ENCODE data around the gene AMER2.

DNA sequence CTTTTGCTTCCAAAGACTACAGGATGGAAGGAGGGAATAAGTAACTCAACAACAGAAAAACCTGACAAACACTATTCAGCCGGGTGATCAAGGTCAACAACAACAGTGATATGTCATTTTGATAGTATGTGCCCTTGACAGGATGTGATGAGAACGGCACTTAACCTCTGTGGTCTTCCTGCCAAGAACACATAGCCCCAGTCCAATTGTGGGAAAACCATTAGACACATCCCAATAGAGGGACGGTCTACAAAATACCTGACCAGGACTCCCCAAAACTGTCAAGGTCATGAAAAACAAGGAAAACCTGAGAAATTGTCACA, 43.1 kb upstream of the AMER2 start:
- TF ChIP-seq, protein P1, sequence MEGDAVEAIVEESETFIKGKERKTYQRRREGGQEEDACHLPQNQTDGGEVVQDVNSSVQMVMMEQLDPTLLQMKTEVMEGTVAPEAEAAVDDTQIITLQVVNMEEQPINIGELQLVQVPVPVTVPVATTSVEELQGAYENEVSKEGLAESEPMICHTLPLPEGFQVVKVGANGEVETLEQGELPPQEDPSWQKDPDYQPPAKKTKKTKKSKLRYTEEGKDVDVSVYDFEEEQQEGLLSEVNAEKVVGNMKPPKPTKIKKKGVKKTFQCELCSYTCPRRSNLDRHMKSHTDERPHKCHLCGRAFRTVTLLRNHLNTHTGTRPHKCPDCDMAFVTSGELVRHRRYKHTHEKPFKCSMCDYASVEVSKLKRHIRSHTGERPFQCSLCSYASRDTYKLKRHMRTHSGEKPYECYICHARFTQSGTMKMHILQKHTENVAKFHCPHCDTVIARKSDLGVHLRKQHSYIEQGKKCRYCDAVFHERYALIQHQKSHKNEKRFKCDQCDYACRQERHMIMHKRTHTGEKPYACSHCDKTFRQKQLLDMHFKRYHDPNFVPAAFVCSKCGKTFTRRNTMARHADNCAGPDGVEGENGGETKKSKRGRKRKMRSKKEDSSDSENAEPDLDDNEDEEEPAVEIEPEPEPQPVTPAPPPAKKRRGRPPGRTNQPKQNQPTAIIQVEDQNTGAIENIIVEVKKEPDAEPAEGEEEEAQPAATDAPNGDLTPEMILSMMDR (IDR thresholded peaks at IDR 0.05), result no peak
- TF ChIP-seq POLR2A (IDR thresholded peaks at IDR 0.05), result no peak

Data from heart left ventricle (tissue), 13 donors.